Lower lobe of right lung (tissue), 2 donors: Measurements from ENCODE around the gene COPB2. TPM values are rescaled to one million over a fixed set of nuclear protein-coding genes. Genes with fewer than 3 reads are reported as not detected.

ENCODE experiments used
- ATAC-seq, 2 donors: fragments of 200-7000 bp; cut with Tn5 transposase; one replicate each; pipeline ENCODE4 v1.9.1; 2020 to 2022; ENCODE audit warnings: mild to moderate bottlenecking in 2 of 2, moderate library complexity in 2 of 2
- DNase-seq: peaks from one replicate; pipeline ENCODE4 v3.0.0-alpha.2; 2020
- H3K27ac ChIP-seq: fragments of 200-600 bp; one replicate; pipeline ENCODE4 v1.8.0; 2022
- H3K27me3 ChIP-seq: fragments of 200-600 bp; one replicate; pipeline ENCODE4 v1.8.0; 2022; ENCODE audit warnings: low read depth
- H3K36me3 ChIP-seq: fragments of 200-600 bp; one replicate; pipeline ENCODE4 v1.8.0; 2022; ENCODE audit warnings: mild to moderate bottlenecking
- H3K4me1 ChIP-seq: fragments of 200-600 bp; one replicate; pipeline ENCODE4 v1.8.0; 2022
- H3K4me3 ChIP-seq: fragments of 200-600 bp; one replicate; pipeline ENCODE4 v1.8.0; 2022; ENCODE audit warnings: mild to moderate bottlenecking
- H3K9me3 ChIP-seq: fragments of 200-600 bp; one replicate; pipeline ENCODE4 v1.8.0; 2022
- CTCF ChIP-seq: fragments of 200-600 bp; IDR thresholded peaks from one replicate; pipeline ENCODE4 v1.8.0; 2022; ENCODE audit warnings: antibody characterized with exemption, mild to moderate bottlenecking
- intact Hi-C: fragments of 100-400 bp; cut with DNase I; formaldehyde crosslinking; loops from one replicate; pipeline ENCODE4 v1.11.0; 2022
- long read RNA-seq: library from polyadenylated mRNA; unstranded; transcript quantifications from one replicate; pipeline ENCODE4 v2.0.0, GENCODE V29; 2021
- total RNA-seq: library from RNA; stranded (reverse); fragmentation: NEBNext Ultra II Directional; extraction: Animal tissue kit (Norgen Biotek cat#: 25700); gene quantifications from one replicate; pipeline ENCODE4 v1.2.1, GENCODE V29; 2021
- donor health status: DM: no; HTN: yes; CAD: no; lungs with severe emphysema.

The COPB2 gene
- total RNA-seq = 109 TPM
- long read RNA-seq, transcript COPB2-201 (22 exons, 3,360 nt) = major isoform, 116 of 176 reads
- long read RNA-seq, partial matches to known transcripts = 33 of 176 reads
- long read RNA-seq, other reads (novel, unspliced or antisense) = 27 of 176 reads

GRCh38 chr3:139389552-139390368 lies at the start of gene COPB2:
COPB2 (minus strand) TSS chr3:139389647; CDS start chr3:139389550, 97 bp downstream.
- intact Hi-C loops = no loop called here
- Histone ChIP-seq H3K36me3 (peaks cover 5% of the 10 kb centered on the region), H3K9me3 (no peaks in the 10 kb centered on the region), H3K27ac (peak within 1 kb of the TSS; percentile 96), H3K4me3 (peak within 1 kb of the TSS; percentile 69), H3K4me1 (peaks cover 41% of the 10 kb centered on the region), H3K27me3 (no peaks in the 10 kb centered on the region)
- ATAC-seq (peak; percentile 100), DNase-seq (peak; percentile 100)
- no peak for TF ChIP-seq CTCF

- Histone ChIP-seq H3K27ac (peak overlapping the region; percentile 18), H3K9me3 (no peaks in the 10 kb centered on the region), H3K27me3 (no peaks in the 10 kb centered on the region), H3K4me3 (no peak overlapping the region), H3K36me3 (no peaks in the 10 kb centered on the region), H3K4me1 (peaks cover 9% of the 10 kb centered on the region)
- ATAC-seq (peak; percentile 39 to 54), DNase-seq (no peak)
- TF ChIP-seq CTCF = no peak
- intact Hi-C loops = no loop called here
Measured at GRCh38 chr3:139434764-139435307, 45.4 kb upstream of the COPB2 start.

GRCh38 chr3:139434228-139434627 lies 44.8 kb upstream of the COPB2 start:
- ATAC-seq (no peak), DNase-seq (no peak)
- Histone ChIP-seq H3K4me3 (no peak overlapping the region), H3K9me3 (no peaks in the 10 kb centered on the region), H3K27me3 (no peaks in the 10 kb centered on the region), H3K27ac (no peak overlapping the region), H3K36me3 (no peaks in the 10 kb centered on the region), H3K4me1 (peaks cover 9% of the 10 kb centered on the region)
- intact Hi-C loops = no loop called here
- TF ChIP-seq CTCF = no peak

GRCh38 chr3:139433089-139433488 lies 43.6 kb upstream of the COPB2 start:
- intact Hi-C loops = no loop called here
- no peaks in the 10 kb centered on the region for H3K36me3 ChIP-seq
- no peaks in the 10 kb centered on the region for H3K9me3 ChIP-seq
- peaks cover 9% of the 10 kb centered on the region for H3K4me1 ChIP-seq
- ATAC-seq (no peak), DNase-seq (no peak)
- H3K27me3 ChIP-seq = no peaks in the 10 kb centered on the region
- no peak for TF ChIP-seq CTCF
- no peak overlapping the region for H3K4me3 ChIP-seq
- no peak overlapping the region for H3K27ac ChIP-seq

GRCh38 chr3:139430493-139430892 lies 41.0 kb upstream of the COPB2 start:
- no peaks in the 10 kb centered on the region for H3K36me3 ChIP-seq
- H3K9me3 ChIP-seq = no peaks in the 10 kb centered on the region
- no peak overlapping the region for H3K27ac ChIP-seq
- no peak for ATAC-seq
- intact Hi-C loops = no loop called here
- no peaks in the 10 kb centered on the region for H3K27me3 ChIP-seq
- no peak overlapping the region for H3K4me3 ChIP-seq
- no peak for DNase-seq
- no peak for TF ChIP-seq CTCF
- peaks cover 9% of the 10 kb centered on the region for H3K4me1 ChIP-seq
